Esophagus (tissue), 2 donors: ENCODE data around the gene MEIKIN. TPM values are rescaled to one million over a fixed set of nuclear protein-coding genes. Genes with fewer than 3 reads are reported as not detected.

Source experiments
- H3K27ac ChIP-seq, 2 donors: one replicate each; pipeline ENCODE4 v1.5.1; 2013; ENCODE audit warnings: low read depth in 2 of 2, mild to moderate bottlenecking in 2 of 2, inconsistent platforms in 1 of 2, low read length in 1 of 2, moderate library complexity in 1 of 2
- H3K27me3 ChIP-seq, 2 donors: one replicate each; pipeline ENCODE4 v1.6.1; 2013; ENCODE audit warnings: low read length in 2 of 2, control low read depth in 1 of 2, mild to moderate bottlenecking in 1 of 2; ENCODE audit not compliant: insufficient read depth in 2 of 2, control insufficient read depth in 1 of 2
- H3K36me3 ChIP-seq, 2 donors: one replicate each; pipeline ENCODE4 v1.6.1; 2013; ENCODE audit warnings: low read length in 1 of 2; ENCODE audit not compliant: control insufficient read depth in 2 of 2, insufficient read depth in 2 of 2
- H3K4me1 ChIP-seq, 2 donors: one replicate each; pipeline ENCODE4 v1.6.1; 2013; ENCODE audit warnings: low read length in 1 of 2; ENCODE audit not compliant: control insufficient read depth in 2 of 2, insufficient read depth in 2 of 2
- H3K4me3 ChIP-seq, 2 donors: one replicate each; pipeline ENCODE4 v1.5.1; 2013; ENCODE audit warnings: low read length in 2 of 2, mild to moderate bottlenecking in 2 of 2, low read depth in 1 of 2, moderate library complexity in 1 of 2
- H3K9me3 ChIP-seq, 2 donors: one replicate each; pipeline ENCODE4 v1.6.1; 2013; ENCODE audit warnings: mild to moderate bottlenecking in 2 of 2, low read depth in 1 of 2, low read length in 1 of 2, moderate library complexity in 1 of 2; ENCODE audit not compliant: control insufficient read depth in 2 of 2, insufficient read depth in 1 of 2
- whole genome bisulfite sequencing, 2 donors: extraction: QIAGEN DNeasy Blood & Tissue Kit; methylation state at CpG; one replicate each; pipeline ENCODE4 v1.1.7; 2013; 5-methylcytosine and 5-hydroxymethylcytosine counted together
- polyA plus RNA-seq, 2 donors: library from polyadenylated mRNA; stranded (reverse); fragments of 200-250 nt; gene quantifications; one replicate each; pipeline ENCODE4 v1.2.3, GENCODE V29; 2013
- donor health status: healthy with polysubstance abuse.
- donor health status: Bipolar disorder and iron deficiency.

MEIKIN gene
- polyA plus RNA-seq, 2 donors, result 0.12 TPM; not detected in 1

DNA sequence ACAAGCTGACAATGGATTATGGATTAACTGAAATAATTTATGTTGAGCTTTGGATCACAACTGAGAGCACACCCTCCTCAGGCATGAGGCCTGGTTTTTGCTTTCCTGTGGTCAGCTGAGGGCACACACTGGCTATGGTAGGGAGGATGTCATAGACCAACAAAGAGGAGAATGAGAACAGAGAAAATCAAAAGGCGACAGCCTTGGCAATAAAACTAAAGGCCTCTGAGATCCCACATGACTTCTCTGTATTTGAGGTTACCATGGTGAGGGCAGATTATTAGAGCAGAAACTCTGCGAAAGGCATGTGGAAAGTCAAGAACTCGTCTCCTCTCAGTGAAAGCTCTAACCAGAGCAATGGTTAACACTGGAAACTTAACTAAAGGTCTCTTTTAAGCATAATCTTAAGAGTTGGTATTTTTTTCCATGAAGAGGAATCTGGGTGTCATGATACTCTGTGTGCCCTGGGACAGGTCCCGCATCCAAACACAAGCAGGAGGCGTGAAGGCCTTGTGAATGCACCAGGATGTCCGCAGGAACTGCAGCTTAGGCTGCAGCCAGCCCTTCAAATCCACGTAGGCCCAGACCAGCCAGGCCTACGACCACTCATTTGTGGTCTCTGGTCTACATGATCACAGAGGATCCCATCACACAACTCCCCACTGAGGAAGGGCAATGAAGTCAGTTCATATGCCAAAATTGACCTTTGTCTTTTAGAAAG lies 12.4 kb upstream of the MEIKIN start:
- Histone ChIP-seq H3K27ac (no peak overlapping the region), H3K9me3 (no peaks in the 10 kb centered on the region), H3K27me3 (no peaks in the 10 kb centered on the region), H3K36me3 (no peaks in the 10 kb centered on the region), H3K4me1 (no peaks in the 10 kb centered on the region), H3K4me3 (no peak overlapping the region)
- WGBS, 2 donors, result 82 to 86% methylated on average over 8 of the region's 8 CpGs

DNA sequence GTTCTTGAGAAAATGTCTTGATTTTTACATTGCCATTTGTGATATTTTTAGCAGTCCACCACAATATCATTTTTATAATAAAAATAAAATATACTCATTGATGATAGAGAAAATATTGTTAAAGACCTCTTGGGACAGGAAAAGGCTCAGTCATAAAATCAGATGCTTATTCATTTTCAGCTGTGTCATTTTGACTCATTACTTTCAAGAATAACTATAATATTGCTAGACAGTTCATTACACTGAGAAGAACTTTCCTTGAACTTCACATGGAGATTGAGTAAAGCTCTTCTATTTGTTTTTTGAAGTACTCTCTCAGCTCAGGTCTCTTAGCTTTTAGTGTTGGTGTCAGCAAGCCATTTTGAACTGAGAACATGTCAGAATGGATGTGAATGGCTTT lies 8.5 kb upstream of the MEIKIN start:
- Histone ChIP-seq H3K4me3 (no peak overlapping the region), H3K27me3 (no peaks in the 10 kb centered on the region), H3K36me3 (no peaks in the 10 kb centered on the region), H3K27ac (no peak overlapping the region), H3K9me3 (no peaks in the 10 kb centered on the region), H3K4me1 (no peaks in the 10 kb centered on the region)

- no peaks in the 10 kb centered on the region for H3K36me3 ChIP-seq
- H3K27me3 ChIP-seq, result no peaks in the 10 kb centered on the region
- no peaks in the 10 kb centered on the region for H3K4me1 ChIP-seq
- no peak overlapping the region for H3K27ac ChIP-seq
- H3K4me3 ChIP-seq, result no peak overlapping the region
- WGBS, 2 donors, result 60 to 77% methylated on average over 3 of the region's 3 CpGs
- no peaks in the 10 kb centered on the region for H3K9me3 ChIP-seq
Observed at GRCh38 chr5:131952301-131952857, 6.9 kb upstream of the MEIKIN start.

DNA sequence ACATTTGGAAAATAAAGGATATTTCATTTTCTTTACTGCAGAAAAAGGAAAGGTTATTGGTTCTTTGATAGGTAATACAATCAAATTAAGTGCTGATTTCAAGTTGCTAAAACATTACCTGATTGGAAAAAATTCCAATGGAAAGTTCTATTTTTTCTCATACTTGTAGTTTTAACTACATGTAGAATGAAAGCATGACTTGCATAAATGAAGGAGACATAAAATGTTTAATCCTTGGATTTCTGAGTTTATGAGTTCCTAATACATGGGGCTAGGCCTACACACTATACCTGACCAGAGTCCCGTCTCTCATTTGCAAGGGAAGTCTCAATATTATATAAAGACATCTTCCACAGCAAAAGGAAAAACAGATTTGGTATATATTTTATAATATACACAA lies 5.2 kb upstream of the MEIKIN start:
- H3K4me1 ChIP-seq, result no peaks in the 10 kb centered on the region
- WGBS, 2 donors, result 96% methylated on average over 1 of the region's 1 CpG

GRCh38 chr5:131947445-131947844 lies 2.0 kb upstream of the MEIKIN start:
- H3K9me3 ChIP-seq, result no peaks in the 10 kb centered on the region
- 29 to 32% methylated on average over 2 of the region's 2 CpGs for WGBS, 2 donors
- no peak overlapping the region for H3K4me3 ChIP-seq
- no peaks in the 10 kb centered on the region for H3K27me3 ChIP-seq
- no peaks in the 10 kb centered on the region for H3K4me1 ChIP-seq
- H3K27ac ChIP-seq, result no peak overlapping the region
- no peaks in the 10 kb centered on the region for H3K36me3 ChIP-seq

More for the DNA sequence above, 5.2 kb upstream of the MEIKIN start:
- no peaks in the 10 kb centered on the region for H3K9me3 ChIP-seq
- no peaks in the 10 kb centered on the region for H3K27me3 ChIP-seq
- no peak overlapping the region for H3K27ac ChIP-seq
- H3K4me3 ChIP-seq, result no peak overlapping the region
- no peaks in the 10 kb centered on the region for H3K36me3 ChIP-seq

GRCh38 chr5:131944702-131945550 lies 537 bp downstream of the MEIKIN start:
- Histone ChIP-seq H3K36me3 (no peaks in the 10 kb centered on the region), H3K27me3 (no peaks in the 10 kb centered on the region), H3K4me1 (no peaks in the 10 kb centered on the region), H3K4me3 (no peak overlapping the region), H3K27ac (no peak overlapping the region), H3K9me3 (no peaks in the 10 kb centered on the region)
- 86 to 90% methylated on average over 37 of the region's 37 CpGs for WGBS, 2 donors

- H3K4me3 ChIP-seq, result no peak overlapping the region
- H3K9me3 ChIP-seq, result no peaks in the 10 kb centered on the region
- H3K27ac ChIP-seq, result no peak overlapping the region
- no peaks in the 10 kb centered on the region for H3K36me3 ChIP-seq
- WGBS, 2 donors, result 93 to 95% methylated on average over 2 of the region's 2 CpGs
- H3K4me1 ChIP-seq, result no peaks in the 10 kb centered on the region
- no peaks in the 10 kb centered on the region for H3K27me3 ChIP-seq
Observed at GRCh38 chr5:131943916-131944315, 1.5 kb downstream of the MEIKIN start.

- H3K9me3 ChIP-seq, result no peaks in the 10 kb centered on the region
- H3K4me1 ChIP-seq, result no peaks in the 10 kb centered on the region
- H3K27me3 ChIP-seq, result no peaks in the 10 kb centered on the region
- H3K27ac ChIP-seq, result no peak overlapping the region
- H3K36me3 ChIP-seq, result no peaks in the 10 kb centered on the region
- H3K4me3 ChIP-seq, result no peak overlapping the region
Observed at GRCh38 chr5:131942016-131942415, 3.4 kb downstream of the MEIKIN start.

DNA sequence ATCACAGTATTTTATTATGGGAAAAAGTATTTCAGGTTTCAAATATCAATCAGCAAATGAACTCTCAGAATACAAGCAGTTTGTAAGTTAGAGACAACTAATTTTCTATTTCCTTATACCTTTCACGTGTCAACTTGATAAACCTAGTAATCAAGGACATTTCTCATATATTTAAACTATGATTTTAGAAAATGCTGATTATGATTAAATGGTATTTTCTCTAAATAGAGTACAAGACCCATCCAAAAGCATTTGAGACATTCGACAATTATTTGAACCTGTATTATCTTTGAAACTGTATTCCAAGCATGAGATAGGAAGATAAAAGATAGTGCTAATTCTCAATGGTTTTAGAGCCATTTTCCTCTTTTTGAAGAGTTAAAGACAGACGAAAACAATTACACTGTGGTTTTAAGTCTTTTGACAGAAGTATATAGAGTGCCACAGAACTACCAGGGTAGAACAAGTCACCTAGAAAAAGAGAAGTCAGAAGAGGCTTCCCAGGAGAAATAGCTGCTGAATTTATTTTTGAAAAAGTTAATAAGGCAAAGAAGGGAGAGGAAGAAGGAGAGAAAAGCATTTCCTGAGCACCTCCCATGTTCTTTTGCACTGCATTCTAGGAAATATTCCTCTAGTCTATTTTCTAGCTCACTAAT lies 5.6 kb downstream of the MEIKIN start:
- no peaks in the 10 kb centered on the region for H3K36me3 ChIP-seq
- H3K27me3 ChIP-seq, result no peaks in the 10 kb centered on the region
- H3K27ac ChIP-seq, result no peak overlapping the region
- WGBS, 2 donors, result 67 to 76% methylated on average over 3 of the region's 3 CpGs
- H3K4me3 ChIP-seq, result no peak overlapping the region
- no peaks in the 10 kb centered on the region for H3K4me1 ChIP-seq
- no peaks in the 10 kb centered on the region for H3K9me3 ChIP-seq
